ENCODE measurements around the gene RBM15B. TPM values are rescaled to one million over a fixed set of nuclear protein-coding genes. Genes with fewer than 3 reads are reported as not detected.

The RBM15B gene
- total RNA-seq, 1 donor = 31.1 TPM

DNA sequence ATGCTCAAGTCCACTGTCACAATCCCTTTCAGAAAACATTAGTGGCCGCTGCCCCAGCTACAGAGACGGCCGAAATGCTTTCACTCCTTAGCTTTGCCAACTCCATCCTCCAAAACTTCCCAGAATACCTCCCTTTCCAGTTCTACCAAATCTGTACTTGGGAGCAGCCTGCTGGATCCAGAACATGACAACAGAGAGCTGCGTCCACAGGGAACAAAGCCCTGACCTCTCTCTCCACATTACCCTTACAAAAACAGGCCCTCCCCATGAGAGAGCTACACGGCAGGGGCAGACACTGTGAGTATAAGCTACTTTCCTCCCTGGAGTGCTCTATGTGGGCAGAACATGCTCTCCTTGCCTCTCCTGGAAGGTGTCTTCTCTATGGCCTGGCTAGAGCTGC, 6.3 kb downstream of the RBM15B start:
- no peak overlapping the region for H3K4me3 ChIP-seq (ENCODE audit: low read depth, low read length)
- TF ChIP-seq, protein P1, sequence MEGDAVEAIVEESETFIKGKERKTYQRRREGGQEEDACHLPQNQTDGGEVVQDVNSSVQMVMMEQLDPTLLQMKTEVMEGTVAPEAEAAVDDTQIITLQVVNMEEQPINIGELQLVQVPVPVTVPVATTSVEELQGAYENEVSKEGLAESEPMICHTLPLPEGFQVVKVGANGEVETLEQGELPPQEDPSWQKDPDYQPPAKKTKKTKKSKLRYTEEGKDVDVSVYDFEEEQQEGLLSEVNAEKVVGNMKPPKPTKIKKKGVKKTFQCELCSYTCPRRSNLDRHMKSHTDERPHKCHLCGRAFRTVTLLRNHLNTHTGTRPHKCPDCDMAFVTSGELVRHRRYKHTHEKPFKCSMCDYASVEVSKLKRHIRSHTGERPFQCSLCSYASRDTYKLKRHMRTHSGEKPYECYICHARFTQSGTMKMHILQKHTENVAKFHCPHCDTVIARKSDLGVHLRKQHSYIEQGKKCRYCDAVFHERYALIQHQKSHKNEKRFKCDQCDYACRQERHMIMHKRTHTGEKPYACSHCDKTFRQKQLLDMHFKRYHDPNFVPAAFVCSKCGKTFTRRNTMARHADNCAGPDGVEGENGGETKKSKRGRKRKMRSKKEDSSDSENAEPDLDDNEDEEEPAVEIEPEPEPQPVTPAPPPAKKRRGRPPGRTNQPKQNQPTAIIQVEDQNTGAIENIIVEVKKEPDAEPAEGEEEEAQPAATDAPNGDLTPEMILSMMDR (IDR thresholded peaks at IDR 0.05; ENCODE audit: insufficient read depth, low read depth, low read length) = no peak
- DNase-seq (ENCODE audit: low read depth) = no peak

GRCh38 chr3:51398595-51399310, 7.7 kb downstream of the RBM15B start:
- TF ChIP-seq, protein P1 (IDR thresholded peaks at IDR 0.05; ENCODE audit: insufficient read depth, low read depth, low read length) = no peak
- no peak for DNase-seq (ENCODE audit: low read depth)
- no peak overlapping the region for H3K4me3 ChIP-seq (ENCODE audit: low read depth, low read length)

- DNase-seq (ENCODE audit: low read depth) = no peak
- TF ChIP-seq, protein P1 (IDR thresholded peaks at IDR 0.05; ENCODE audit: insufficient read depth, low read depth, low read length) = no peak
- H3K4me3 ChIP-seq (ENCODE audit: low read depth, low read length) = no peak overlapping the region
Observed at GRCh38 chr3:51400166-51400565, 9.1 kb downstream of the RBM15B start.

DNA sequence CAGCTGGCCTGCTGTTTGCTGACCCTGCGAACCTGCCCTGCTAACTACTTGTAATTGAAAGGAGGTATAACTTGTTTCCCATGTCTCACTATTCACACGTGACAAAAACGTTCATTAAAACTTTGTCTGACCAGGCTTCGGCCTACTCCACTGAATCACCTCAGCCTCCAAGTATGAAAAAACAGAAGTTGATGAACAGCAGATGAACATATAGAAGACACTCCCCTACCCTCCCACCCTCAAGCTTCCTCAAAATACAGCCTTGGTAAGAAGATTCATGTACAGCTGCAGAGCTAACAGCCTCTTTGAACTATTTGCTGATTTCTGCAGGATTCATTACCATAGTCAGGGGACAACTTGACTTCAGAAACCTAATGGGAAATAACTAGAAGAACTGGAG, 10.7 kb downstream of the RBM15B start:
- H3K4me3 ChIP-seq (ENCODE audit: low read depth, low read length) = no peak overlapping the region
- no peak for DNase-seq (ENCODE audit: low read depth)
- TF ChIP-seq, protein P1 (IDR thresholded peaks at IDR 0.05; ENCODE audit: insufficient read depth, low read depth, low read length) = no peak

DNA sequence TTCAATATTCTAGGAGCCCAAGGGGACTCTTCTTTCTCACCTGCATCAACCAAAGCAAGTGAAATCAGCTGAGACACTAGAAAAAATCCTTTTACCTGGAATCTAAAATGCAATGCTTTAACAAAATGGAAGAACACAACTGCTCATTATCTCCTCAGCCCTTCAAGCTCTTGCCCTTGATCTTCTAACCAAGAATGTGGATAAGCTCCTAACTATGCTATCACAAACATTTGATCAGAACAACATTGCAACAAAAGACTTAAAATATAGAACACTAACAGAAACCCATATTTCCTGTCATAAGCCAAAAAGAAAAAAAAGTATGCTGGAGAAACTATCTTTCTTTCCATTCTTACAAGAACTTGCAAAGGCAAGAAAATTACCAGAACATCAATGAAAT, 12.6 kb downstream of the RBM15B start:
- H3K4me3 ChIP-seq (ENCODE audit: low read depth, low read length) = no peak overlapping the region
- no peak for DNase-seq (ENCODE audit: low read depth)
- TF ChIP-seq, protein P1 (IDR thresholded peaks at IDR 0.05; ENCODE audit: insufficient read depth, low read depth, low read length) = no peak

GRCh38 chr3:51408021-51408420, 16.9 kb downstream of the RBM15B start:
- TF ChIP-seq, protein P1 (IDR thresholded peaks at IDR 0.05; ENCODE audit: insufficient read depth, low read depth, low read length) = no peak
- no peak overlapping the region for H3K4me3 ChIP-seq (ENCODE audit: low read depth, low read length)
- DNase-seq (ENCODE audit: low read depth) = no peak

DNA sequence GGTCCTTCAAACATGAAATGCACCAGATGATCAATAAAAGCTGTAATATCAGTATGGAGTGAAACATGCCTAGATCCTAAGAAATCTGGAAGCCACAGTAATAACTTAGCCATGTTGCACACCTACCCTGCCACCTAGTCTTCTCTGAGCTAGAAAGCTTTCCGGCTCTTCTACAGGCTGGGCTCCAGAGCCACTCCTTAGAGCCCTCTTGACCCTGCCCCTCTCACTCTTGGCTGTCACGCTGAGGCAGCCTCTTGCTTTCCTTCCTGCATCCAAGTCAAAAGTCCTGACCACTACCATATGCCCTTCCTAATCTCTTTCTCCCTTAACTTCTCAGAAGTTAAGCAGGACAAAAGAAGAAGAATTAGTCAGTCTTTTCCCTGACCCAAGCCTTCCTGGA, 17.7 kb downstream of the RBM15B start:
- DNase-seq (ENCODE audit: low read depth) = no peak
- H3K4me3 ChIP-seq (ENCODE audit: low read depth, low read length) = no peak overlapping the region
- TF ChIP-seq, protein P1 (IDR thresholded peaks at IDR 0.05; ENCODE audit: insufficient read depth, low read depth, low read length) = no peak
